WI38 (cell line): ENCODE measurements around the gene NSUN6.

Experiments
- H3K4me3 ChIP-seq: 2 replicates; pipeline ENCODE4 v1.5.1; 2011; ENCODE audit warnings: low read depth, mild to moderate bottlenecking, control low read depth, low read length
- CTCF ChIP-seq: IDR thresholded peaks from 2 replicates; pipeline ENCODE4 v1.5.1; 2012; ENCODE audit warnings: low read depth, mild to moderate bottlenecking, control low read depth, low read length

The NSUN6 gene

GRCh38 chr10:18685555-18685954, 34.2 kb upstream of the NSUN6 start:
- no peak overlapping the region for H3K4me3 ChIP-seq
- TF ChIP-seq CTCF, result no peak

- no peak for TF ChIP-seq CTCF
- no peak overlapping the region for H3K4me3 ChIP-seq
Measured at GRCh38 chr10:18684953-18685352, 33.6 kb upstream of the NSUN6 start.

GRCh38 chr10:18684416-18684815, 33.0 kb upstream of the NSUN6 start:
- TF ChIP-seq CTCF, result no peak
- H3K4me3 ChIP-seq, result no peak overlapping the region

- TF ChIP-seq CTCF, result no peak
- H3K4me3 ChIP-seq, result no peak overlapping the region
Measured at GRCh38 chr10:18683427-18683826, 32.0 kb upstream of the NSUN6 start.

- no peak overlapping the region for H3K4me3 ChIP-seq
- no peak for TF ChIP-seq CTCF
Measured at GRCh38 chr10:18681971-18682411, 30.6 kb upstream of the NSUN6 start.

GRCh38 chr10:18681366-18681765, 30.0 kb upstream of the NSUN6 start:
- no peak for TF ChIP-seq CTCF
- H3K4me3 ChIP-seq, result no peak overlapping the region

GRCh38 chr10:18680754-18681153, 29.4 kb upstream of the NSUN6 start:
- TF ChIP-seq CTCF, result no peak
- H3K4me3 ChIP-seq, result no peak overlapping the region
